ENCODE data around the gene WDR20. TPM values are rescaled to one million over a fixed set of nuclear protein-coding genes. Genes with fewer than 3 reads are reported as not detected.

Gene WDR20
- polyA plus RNA-seq, 1 donor (not counting 4 experiments of a cell fraction or from before 2014, with no cell fraction given): 24.5 TPM

DNA sequence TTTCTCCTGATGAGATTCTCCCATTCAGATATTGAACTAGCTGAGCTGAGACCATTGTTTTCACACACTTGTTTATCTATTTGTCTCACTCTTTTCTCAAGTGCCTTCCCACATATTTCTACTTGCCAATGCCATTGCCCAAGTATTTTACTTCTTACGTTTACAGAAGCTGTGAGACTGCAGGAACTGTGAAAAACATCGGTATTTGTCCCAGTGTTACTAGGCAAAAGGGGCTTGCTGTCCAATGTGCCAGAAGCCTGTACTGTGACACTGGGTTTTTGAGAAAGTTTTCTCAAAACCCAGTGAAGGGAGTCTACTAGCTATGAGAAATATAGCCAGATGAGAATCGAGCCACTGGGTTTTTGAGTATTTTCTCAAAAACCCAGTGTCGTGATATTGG, 37.5 kb downstream of the WDR20 start:
- dilution Hi-C loops (cut with MboI; ENCODE audit: extremely low pct_ligation_motif_present, low sequenced_read_pairs): no loop called here
- Histone ChIP-seq H3K36me3 (ENCODE audit: control insufficient read depth in 2 of 2, extremely low read depth in 1 of 2, insufficient read depth in 2 of 2, low read length in 2 of 2) (no peaks in the 10 kb centered on the region), H3K27me3 (ENCODE audit: control insufficient read depth, extremely low read depth, insufficient read depth, low read length) (no peaks in the 10 kb centered on the region), H3K27ac (ENCODE audit: control insufficient read depth, insufficient read depth, low read length) (no peak overlapping the region), H3K4me1 (ENCODE audit: control insufficient read depth, extremely low read depth, insufficient read depth, low read length) (peaks cover 6% of the 10 kb centered on the region), H3K4me2 (ENCODE audit: control insufficient read depth, extremely low read depth, insufficient read depth, low read depth, low read length) (no peak overlapping the region), H3K9me3 (ENCODE audit: control insufficient read depth, low read depth, low read length) (no peaks in the 10 kb centered on the region), H4K20me1 (ENCODE audit: control insufficient read depth, extremely low read depth, insufficient read depth, low read length) (peaks cover 5% of the 10 kb centered on the region), H2AFZ (ENCODE audit: control insufficient read depth, low read length) (no peak overlapping the region), H3K9ac (ENCODE audit: control insufficient read depth, extremely low read depth, insufficient read depth, low read length) (no peak overlapping the region), H3K9me1 (ENCODE audit: control insufficient read depth, extremely low read depth, insufficient read depth, low read length) (peaks cover 3% of the 10 kb centered on the region), H3K79me2 (ENCODE audit: control insufficient read depth, insufficient read depth, low read length) (peaks cover 53% of the 10 kb centered on the region), H3K4me3 (ENCODE audit: control insufficient read depth in 2 of 3, extremely low read depth in 1 of 3, insufficient read depth in 2 of 3, low read depth in 1 of 3, low read length in 3 of 3) (no peak overlapping the region)
- no peak for TF ChIP-seq EZH2 (IDR thresholded peaks at IDR 0.05; ENCODE audit: low read length)
- TF ChIP-seq, protein P1, sequence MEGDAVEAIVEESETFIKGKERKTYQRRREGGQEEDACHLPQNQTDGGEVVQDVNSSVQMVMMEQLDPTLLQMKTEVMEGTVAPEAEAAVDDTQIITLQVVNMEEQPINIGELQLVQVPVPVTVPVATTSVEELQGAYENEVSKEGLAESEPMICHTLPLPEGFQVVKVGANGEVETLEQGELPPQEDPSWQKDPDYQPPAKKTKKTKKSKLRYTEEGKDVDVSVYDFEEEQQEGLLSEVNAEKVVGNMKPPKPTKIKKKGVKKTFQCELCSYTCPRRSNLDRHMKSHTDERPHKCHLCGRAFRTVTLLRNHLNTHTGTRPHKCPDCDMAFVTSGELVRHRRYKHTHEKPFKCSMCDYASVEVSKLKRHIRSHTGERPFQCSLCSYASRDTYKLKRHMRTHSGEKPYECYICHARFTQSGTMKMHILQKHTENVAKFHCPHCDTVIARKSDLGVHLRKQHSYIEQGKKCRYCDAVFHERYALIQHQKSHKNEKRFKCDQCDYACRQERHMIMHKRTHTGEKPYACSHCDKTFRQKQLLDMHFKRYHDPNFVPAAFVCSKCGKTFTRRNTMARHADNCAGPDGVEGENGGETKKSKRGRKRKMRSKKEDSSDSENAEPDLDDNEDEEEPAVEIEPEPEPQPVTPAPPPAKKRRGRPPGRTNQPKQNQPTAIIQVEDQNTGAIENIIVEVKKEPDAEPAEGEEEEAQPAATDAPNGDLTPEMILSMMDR (optimal IDR thresholded peaks at IDR 0.05 in 1 of 3, IDR thresholded peaks at IDR 0.05 in 1 of 3, conservative IDR thresholded peaks at IDR 0.05 in 1 of 3; ENCODE audit: extremely low read depth in 1 of 3, insufficient read depth in 2 of 3, low read length in 3 of 3): no peak
- FAIRE-seq: no peak
- no peak for DNase-seq (ENCODE audit: low read depth, low spot score)

DNA sequence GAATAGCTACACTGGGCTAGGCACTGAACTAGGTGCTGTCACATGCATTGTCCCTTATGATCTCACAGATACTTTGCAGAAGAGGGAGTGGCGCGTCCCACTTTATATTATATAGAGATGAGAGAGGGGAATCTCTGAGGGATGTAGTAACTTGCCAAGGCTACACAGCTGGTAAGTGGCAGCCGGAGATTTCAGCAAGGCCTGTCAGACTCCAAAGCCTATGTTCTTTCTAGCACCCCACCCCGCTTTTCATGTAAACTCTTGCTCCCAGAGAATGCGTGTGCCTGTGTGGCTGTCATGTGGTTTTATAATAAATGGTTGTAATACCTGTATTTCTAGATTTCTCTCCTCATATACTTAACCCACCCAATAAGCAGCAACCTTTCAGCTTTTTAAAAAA, 39.1 kb downstream of the WDR20 start:
- Histone ChIP-seq H3K9ac (ENCODE audit: control insufficient read depth, extremely low read depth, insufficient read depth, low read length) (no peak overlapping the region), H3K9me1 (ENCODE audit: control insufficient read depth, extremely low read depth, insufficient read depth, low read length) (peaks cover 3% of the 10 kb centered on the region), H4K20me1 (ENCODE audit: control insufficient read depth, extremely low read depth, insufficient read depth, low read length) (peaks cover 5% of the 10 kb centered on the region), H2AFZ (ENCODE audit: control insufficient read depth, low read length) (no peak overlapping the region), H3K4me3 (ENCODE audit: control insufficient read depth in 2 of 3, extremely low read depth in 1 of 3, insufficient read depth in 2 of 3, low read depth in 1 of 3, low read length in 3 of 3) (no peak overlapping the region), H3K4me1 (ENCODE audit: control insufficient read depth, extremely low read depth, insufficient read depth, low read length) (peaks cover 14% of the 10 kb centered on the region), H3K9me3 (ENCODE audit: control insufficient read depth, low read depth, low read length) (no peaks in the 10 kb centered on the region), H3K79me2 (ENCODE audit: control insufficient read depth, insufficient read depth, low read length) (peaks cover 64% of the 10 kb centered on the region), H3K27me3 (ENCODE audit: control insufficient read depth, extremely low read depth, insufficient read depth, low read length) (no peaks in the 10 kb centered on the region), H3K27ac (ENCODE audit: control insufficient read depth, insufficient read depth, low read length) (no peak overlapping the region), H3K36me3 (ENCODE audit: control insufficient read depth in 2 of 2, extremely low read depth in 1 of 2, insufficient read depth in 2 of 2, low read length in 2 of 2) (peaks cover 0 to 2% of the 10 kb centered on the region in 2 experiments), H3K4me2 (ENCODE audit: control insufficient read depth, extremely low read depth, insufficient read depth, low read depth, low read length) (no peak overlapping the region)
- dilution Hi-C loops (cut with MboI; ENCODE audit: extremely low pct_ligation_motif_present, low sequenced_read_pairs): no loop called here
- DNase-seq (ENCODE audit: low read depth, low spot score): no peak
- TF ChIP-seq EZH2 (IDR thresholded peaks at IDR 0.05; ENCODE audit: low read length): no peak
- TF ChIP-seq, protein P1 (optimal IDR thresholded peaks at IDR 0.05 in 1 of 3, IDR thresholded peaks at IDR 0.05 in 1 of 3, conservative IDR thresholded peaks at IDR 0.05 in 1 of 3; ENCODE audit: extremely low read depth in 1 of 3, insufficient read depth in 2 of 3, low read length in 3 of 3): no peak
- FAIRE-seq: no peak
